ENCODE data around the gene STK31. TPM values are rescaled to one million over a fixed set of nuclear protein-coding genes. Genes with fewer than 3 reads are reported as not detected.

The STK31 gene
- total and polyA plus RNA-seq, 2 experiments from 2014 or later: 0.06 to 0.10 TPM

GRCh38 chr7:23783115-23783514 lies 73.1 kb downstream of the STK31 start:
- TF ChIP-seq EZH2phosphoT487 (IDR thresholded peaks at IDR 0.05; ENCODE audit: low read depth, severe bottlenecking, unreplicated experiment): no peak
- no peak for TF ChIP-seq CTCF (IDR thresholded peaks at IDR 0.05; ENCODE audit: poor library complexity)
- no peak for TF ChIP-seq EZH2 (IDR thresholded peaks at IDR 0.05; ENCODE audit: borderline replicate concordance)
- no peaks in the 10 kb centered on the region for H3K9me3 ChIP-seq (ENCODE audit: low read depth)
- no peak overlapping the region for H3K4me3 ChIP-seq
- H3K4me2 ChIP-seq: no peak overlapping the region
- DNase-seq (ENCODE audit: low spot score): no peak
- H3K36me3 ChIP-seq (replicated peaks; ENCODE audit: insufficient read depth, low read depth): no peaks in the 10 kb centered on the region
- H3K79me2 ChIP-seq: no peaks in the 10 kb centered on the region
- WGBS (ENCODE audit: low lambda C conversion rate, missing lambda C conversion rate): 95% methylated on average over 5 of the region's 5 CpGs
- no peak overlapping the region for H2AFZ ChIP-seq
- H4K20me1 ChIP-seq (ENCODE audit: insufficient read depth, poor library complexity, severe bottlenecking): no peaks in the 10 kb centered on the region
- no peaks in the 10 kb centered on the region for H3K27me3 ChIP-seq
- H3K9me2 ChIP-seq (replicated peaks; ENCODE audit: insufficient read depth): no peaks in the 10 kb centered on the region
- no peak overlapping the region for H3K27ac ChIP-seq
- no peaks in the 10 kb centered on the region for H3K4me1 ChIP-seq (ENCODE audit: insufficient read depth)

- no peaks in the 10 kb centered on the region for H4K20me1 ChIP-seq (ENCODE audit: insufficient read depth, poor library complexity, severe bottlenecking)
- H3K4me2 ChIP-seq: no peak overlapping the region
- no peak for TF ChIP-seq CTCF (IDR thresholded peaks at IDR 0.05; ENCODE audit: poor library complexity)
- TF ChIP-seq EZH2phosphoT487 (IDR thresholded peaks at IDR 0.05; ENCODE audit: low read depth, severe bottlenecking, unreplicated experiment): no peak
- no peak for TF ChIP-seq EZH2 (IDR thresholded peaks at IDR 0.05; ENCODE audit: borderline replicate concordance)
- DNase-seq (ENCODE audit: low spot score): no peak
- H3K9me2 ChIP-seq (replicated peaks; ENCODE audit: insufficient read depth): no peaks in the 10 kb centered on the region
- no peak overlapping the region for H2AFZ ChIP-seq
- H3K27me3 ChIP-seq: no peaks in the 10 kb centered on the region
- H3K9me3 ChIP-seq (ENCODE audit: low read depth): no peaks in the 10 kb centered on the region
- no peaks in the 10 kb centered on the region for H3K79me2 ChIP-seq
- H3K4me3 ChIP-seq: no peak overlapping the region
- no peak overlapping the region for H3K27ac ChIP-seq
- WGBS (ENCODE audit: low lambda C conversion rate, missing lambda C conversion rate): 93% methylated on average over 3 of the region's 3 CpGs
- H3K36me3 ChIP-seq (replicated peaks; ENCODE audit: insufficient read depth, low read depth): no peaks in the 10 kb centered on the region
- no peaks in the 10 kb centered on the region for H3K4me1 ChIP-seq (ENCODE audit: insufficient read depth)
These were observed 77.3 kb downstream of the STK31 start for GRCh38 chr7:23787272-23787671.

- no peak for TF ChIP-seq EZH2 (IDR thresholded peaks at IDR 0.05; ENCODE audit: borderline replicate concordance)
- no peak for TF ChIP-seq EZH2phosphoT487 (IDR thresholded peaks at IDR 0.05; ENCODE audit: low read depth, severe bottlenecking, unreplicated experiment)
- TF ChIP-seq CTCF (IDR thresholded peaks at IDR 0.05; ENCODE audit: poor library complexity): no peak
- H2AFZ ChIP-seq: no peak overlapping the region
- no peaks in the 10 kb centered on the region for H3K9me2 ChIP-seq (replicated peaks; ENCODE audit: insufficient read depth)
- H3K9me3 ChIP-seq (ENCODE audit: low read depth): no peaks in the 10 kb centered on the region
- no peaks in the 10 kb centered on the region for H3K4me1 ChIP-seq (ENCODE audit: insufficient read depth)
- no peak overlapping the region for H3K4me3 ChIP-seq
- H3K79me2 ChIP-seq: no peaks in the 10 kb centered on the region
- H3K4me2 ChIP-seq: no peak overlapping the region
- DNase-seq (ENCODE audit: low spot score): no peak
- no peaks in the 10 kb centered on the region for H3K27me3 ChIP-seq
- H4K20me1 ChIP-seq (ENCODE audit: insufficient read depth, poor library complexity, severe bottlenecking): no peaks in the 10 kb centered on the region
- no peaks in the 10 kb centered on the region for H3K36me3 ChIP-seq (replicated peaks; ENCODE audit: insufficient read depth, low read depth)
- 78% methylated on average over 3 of the region's 3 CpGs for WGBS (ENCODE audit: low lambda C conversion rate, missing lambda C conversion rate)
- H3K27ac ChIP-seq: no peak overlapping the region
These were observed 78.8 kb downstream of the STK31 start for GRCh38 chr7:23788843-23789242.

GRCh38 chr7:23791721-23792120 lies 81.7 kb downstream of the STK31 start:
- DNase-seq (ENCODE audit: low spot score): no peak
- Histone ChIP-seq H3K27ac (no peak overlapping the region), H3K4me2 (no peak overlapping the region), H3K27me3 (no peaks in the 10 kb centered on the region), H4K20me1 (ENCODE audit: insufficient read depth, poor library complexity, severe bottlenecking) (no peaks in the 10 kb centered on the region), H3K4me1 (ENCODE audit: insufficient read depth) (no peaks in the 10 kb centered on the region), H3K9me2 (replicated peaks; ENCODE audit: insufficient read depth) (no peaks in the 10 kb centered on the region), H3K9me3 (ENCODE audit: low read depth) (no peaks in the 10 kb centered on the region), H3K36me3 (replicated peaks; ENCODE audit: insufficient read depth, low read depth) (no peaks in the 10 kb centered on the region), H3K4me3 (no peak overlapping the region), H2AFZ (no peak overlapping the region), H3K79me2 (no peaks in the 10 kb centered on the region)
- no peak for TF ChIP-seq EZH2phosphoT487 (IDR thresholded peaks at IDR 0.05; ENCODE audit: low read depth, severe bottlenecking, unreplicated experiment)
- TF ChIP-seq EZH2 (IDR thresholded peaks at IDR 0.05; ENCODE audit: borderline replicate concordance): no peak
- no peak for TF ChIP-seq CTCF (IDR thresholded peaks at IDR 0.05; ENCODE audit: poor library complexity)
